Activated naive CD4-positive, alpha-beta T cell (primary cell): ENCODE results near the gene TAF5.
"Not testable (repeated sequence)": the region's sequence is repeated elsewhere in the genome, so short reads cannot be mapped to it uniquely, and the experiment has no call there.

Source experiments
- DNase-seq, 4 experiments: peaks; one replicate each; lab custom pipeline; 2025; lab: John Stamatoyannopoulos, UW

TAF5 gene

DNA sequence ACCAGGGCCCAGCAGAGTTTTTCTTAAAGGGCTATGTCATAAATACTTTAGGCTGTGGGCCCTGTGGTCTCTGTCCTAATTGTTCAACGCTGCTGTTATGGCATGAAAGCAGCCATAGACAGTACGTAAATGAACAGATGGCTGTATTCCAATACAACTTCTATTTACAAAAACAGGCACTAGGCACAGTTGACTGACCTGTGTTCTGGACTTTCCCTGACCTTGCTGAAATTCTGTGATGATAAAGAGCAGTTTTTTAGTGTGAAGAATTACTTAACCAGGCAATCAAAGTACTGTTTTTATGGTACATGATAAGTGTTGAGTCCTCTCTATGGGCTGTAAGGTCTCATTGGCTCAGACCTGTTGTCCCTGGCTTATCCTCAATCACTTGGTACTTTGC lies 45.8 kb downstream of the TAF5 start:
- DNase-seq: no peak

DNA sequence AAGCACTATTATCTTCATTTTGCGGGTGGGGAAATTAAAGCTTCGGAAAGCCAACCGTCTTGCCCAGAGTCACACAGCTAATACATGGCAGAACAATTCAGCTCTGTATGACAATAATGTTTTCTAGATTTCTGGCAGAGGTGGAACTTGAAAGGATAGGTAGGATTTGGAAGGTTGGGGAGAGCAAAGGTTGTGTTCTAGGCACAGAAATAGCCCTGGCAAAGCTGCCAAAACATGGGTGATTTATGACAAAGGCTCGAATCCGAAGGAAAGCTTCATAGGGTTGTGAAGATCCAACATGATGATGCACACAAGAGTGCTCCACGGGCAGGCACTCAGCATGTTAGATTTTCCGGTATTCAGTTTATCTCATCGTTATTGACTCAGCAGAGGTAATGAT lies 47.8 kb downstream of the TAF5 start:
- DNase-seq: no peak

DNA sequence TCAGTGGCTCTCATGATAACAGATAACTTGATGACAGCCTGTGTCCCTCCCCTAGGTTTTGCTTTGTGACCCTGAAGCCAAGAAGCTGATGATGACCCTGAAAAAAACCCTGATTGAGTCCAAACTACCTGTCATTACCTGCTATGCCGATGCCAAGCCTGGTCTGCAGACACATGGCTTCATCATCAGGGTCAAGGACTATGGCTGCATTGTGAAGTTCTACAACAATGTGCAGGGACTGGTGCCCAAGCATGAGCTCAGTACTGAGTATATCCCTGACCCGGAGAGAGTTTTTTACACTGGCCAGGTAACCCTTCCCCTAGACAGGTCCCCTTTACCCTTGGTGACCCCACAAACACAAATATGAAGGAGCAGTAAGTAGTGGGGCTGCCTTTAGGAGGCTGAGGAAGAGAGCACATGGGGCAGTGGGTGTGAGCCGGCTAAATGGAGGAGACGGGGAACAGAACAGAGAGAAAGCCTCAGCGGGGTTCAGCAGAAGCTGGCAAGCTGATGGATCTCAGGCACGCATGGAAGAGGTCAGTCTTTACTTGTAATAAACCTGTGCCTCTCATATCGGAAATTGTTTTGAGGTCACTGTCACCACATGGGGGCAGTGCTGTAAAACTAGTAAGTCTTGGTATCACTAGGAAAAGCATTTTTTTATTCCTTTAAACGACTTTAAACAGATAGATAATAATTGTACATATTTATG lies 48.8 kb downstream of the TAF5 start:
- DNase-seq: peak in 2 of 4 experiments; percentile 26 to 41

DNA sequence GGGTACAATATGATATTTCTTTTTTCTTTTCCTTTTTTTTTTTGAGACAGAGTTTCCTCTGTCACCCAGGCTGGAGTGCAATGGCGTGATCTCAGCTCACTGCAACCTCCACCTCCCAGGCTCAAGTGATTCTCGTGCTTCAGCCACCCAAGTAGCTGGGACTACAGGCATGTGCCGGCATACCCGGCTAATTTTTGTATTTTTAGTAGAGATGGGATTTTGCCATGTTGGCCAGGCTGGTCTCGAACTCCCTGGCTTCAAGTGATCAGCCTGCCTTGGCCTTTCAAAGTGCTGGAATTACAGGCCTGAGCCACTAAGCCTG lies 49.3 kb downstream of the TAF5 start:
- DNase-seq: not testable (repeated sequence)

DNA sequence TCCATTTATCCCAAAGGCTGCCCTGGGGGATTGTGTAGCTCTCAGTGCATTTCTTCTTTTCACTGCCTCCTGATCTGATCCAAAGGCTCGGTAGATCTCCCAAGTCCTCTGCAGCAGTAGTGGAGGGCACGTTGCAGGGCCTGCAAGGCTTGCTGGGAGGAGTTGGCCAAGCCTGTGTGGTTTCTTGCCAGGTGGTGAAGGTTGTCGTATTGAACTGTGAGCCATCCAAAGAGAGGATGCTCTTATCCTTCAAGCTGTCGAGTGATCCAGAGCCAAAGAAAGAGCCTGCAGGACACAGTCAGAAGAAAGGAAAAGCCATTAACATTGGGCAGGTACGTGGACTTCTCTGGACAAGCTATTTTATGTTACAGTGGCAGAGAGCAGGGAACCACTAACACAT lies 49.8 kb downstream of the TAF5 start:
- no peak for DNase-seq

DNA sequence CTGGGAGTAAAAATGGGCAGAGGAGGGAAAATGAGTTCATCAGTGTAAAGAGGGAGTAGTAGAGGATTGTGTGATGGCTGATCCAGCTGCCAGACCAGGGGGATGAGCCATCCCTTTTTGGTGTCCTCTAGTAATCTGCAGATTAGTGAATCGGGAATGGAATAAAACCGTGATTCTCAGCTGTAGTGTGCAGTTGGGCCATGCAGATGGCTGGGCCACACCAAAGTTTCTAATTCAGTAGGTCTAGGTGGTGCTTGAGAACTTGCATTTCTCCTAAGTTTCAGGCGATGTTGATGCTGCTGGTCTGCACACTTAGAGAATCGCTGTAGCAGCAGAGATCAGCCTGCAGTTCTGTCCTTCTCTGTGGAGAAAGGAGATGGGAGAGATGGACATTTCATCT lies 51.3 kb downstream of the TAF5 start:
- DNase-seq: no peak

DNA sequence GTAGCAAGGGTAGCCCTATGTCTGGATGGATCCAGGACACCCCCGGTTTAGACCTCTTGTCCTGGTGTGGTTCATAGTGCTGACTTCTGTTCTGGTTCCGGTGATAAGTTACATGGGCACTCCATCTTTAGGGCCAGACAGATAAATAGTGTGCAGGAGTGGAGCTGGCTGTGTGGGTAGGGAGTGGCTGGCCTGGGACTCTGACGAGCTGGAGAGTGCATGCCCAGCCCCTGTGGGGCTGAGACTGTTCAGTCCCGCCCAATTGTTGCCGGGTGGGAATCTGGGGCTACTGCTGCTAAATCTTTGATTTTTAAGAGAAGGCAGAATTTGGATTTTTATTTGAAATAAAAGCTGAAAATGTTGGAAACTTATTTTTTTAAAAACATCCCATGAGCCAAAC lies 56.0 kb downstream of the TAF5 start:
- DNase-seq: no peak

DNA sequence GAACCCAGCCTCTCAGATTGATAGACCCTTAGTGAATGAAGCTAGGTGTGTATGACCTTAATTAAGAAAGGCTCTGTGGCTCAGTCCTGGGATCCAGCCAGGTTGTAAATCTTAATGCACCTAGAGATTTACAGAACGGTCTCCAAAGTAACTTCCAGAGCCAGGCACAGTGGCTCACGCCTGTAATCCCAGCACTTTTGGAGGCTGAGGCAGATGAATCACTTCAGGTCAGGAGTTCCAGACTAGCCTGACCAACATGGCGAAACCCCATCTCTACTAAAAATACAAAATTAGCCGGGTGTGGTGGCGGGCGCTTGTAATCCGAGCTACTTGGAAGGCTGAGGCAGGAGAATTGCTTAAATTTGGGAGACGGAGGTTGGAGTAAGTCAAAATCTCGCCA lies 60.1 kb downstream of the TAF5 start:
- no peak for DNase-seq

DNA sequence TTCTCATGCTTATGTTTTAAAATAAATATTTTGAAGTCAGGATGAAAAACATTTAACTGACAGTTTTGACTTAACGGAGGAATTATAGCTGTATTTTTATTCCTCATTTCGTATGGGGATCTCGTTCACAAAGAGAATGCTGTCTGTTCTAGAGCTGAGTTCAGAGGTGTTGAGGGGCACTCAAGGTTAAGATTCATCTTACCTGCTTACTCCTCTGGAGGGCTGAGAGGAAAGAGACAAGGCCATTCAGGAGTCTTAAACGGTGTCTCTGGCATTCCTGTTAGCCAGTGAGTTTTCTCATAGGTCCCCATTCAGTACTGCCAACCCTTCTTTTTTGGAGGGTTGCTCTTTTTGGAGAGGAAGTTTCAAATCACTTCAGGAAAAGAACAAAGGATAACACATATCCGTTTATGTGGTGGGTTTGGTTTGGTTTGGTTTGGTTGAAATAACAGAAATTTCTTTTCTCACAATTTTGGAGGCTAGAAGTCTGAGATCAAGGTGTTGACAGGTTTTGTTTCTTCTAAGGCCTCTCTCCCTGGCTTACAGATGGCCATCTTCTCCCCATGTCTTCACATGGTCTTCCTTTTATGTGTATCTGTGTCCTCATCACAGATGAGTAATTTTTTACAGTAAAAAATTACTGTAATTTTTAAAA lies 61.3 kb downstream of the TAF5 start:
- no peak for DNase-seq

DNA sequence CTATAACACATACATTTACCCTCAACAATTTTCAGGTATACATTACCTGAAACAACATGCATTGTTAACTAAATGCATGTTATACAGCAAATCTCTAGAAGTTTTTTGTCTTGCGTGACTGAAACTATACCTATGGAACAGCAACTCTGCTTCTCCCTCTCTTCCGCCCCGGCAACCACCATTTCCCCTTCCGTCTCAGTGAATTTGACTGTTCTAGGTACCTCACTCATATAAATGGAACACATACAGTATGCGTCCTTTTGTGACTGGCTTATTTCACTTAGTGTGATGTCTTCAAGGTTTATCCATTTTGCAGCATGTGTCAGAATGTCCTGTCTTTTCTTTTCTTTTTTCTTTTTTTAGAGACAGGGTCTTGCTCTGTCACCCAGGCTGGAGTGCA lies 61.9 kb downstream of the TAF5 start:
- DNase-seq: peak in 1 of 4 experiments; percentile 10

DNA sequence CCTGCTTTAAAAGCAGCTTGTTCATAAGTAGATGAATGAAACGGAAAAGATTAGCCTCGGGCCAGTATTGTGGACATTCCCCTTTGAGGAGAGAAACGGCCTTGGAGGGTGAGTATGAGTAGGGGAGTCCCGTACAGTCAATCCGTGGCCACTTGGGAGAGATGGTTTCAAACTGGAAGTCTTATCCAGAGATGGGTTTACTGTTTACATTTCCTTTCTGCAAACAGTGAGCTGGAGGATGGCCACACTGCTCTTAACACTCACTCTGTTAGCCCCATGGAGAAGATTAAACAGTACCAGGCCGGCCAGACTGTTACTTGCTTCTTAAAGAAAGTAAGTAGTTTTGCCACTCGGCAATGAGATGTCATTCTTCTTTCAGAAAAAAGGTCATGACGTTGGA lies 64.1 kb downstream of the TAF5 start:
- no peak for DNase-seq

DNA sequence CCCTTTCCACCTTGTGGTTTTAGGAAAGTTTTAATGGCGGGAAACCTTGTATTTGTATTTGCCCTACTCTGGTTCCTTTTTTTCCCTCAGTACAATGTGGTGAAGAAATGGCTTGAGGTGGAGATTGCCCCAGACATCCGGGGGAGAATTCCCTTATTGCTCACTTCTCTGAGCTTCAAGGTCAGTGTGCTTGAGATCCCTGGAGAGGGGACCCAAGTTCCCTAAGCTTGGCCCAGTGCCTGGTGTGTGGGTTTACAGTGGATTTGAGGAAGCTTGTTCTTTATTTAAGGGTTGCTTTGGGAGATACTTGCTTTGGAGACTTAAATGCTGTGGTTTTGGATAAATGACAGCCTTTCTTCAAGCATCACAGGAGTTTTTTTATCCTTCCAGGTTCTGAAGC lies 66.1 kb downstream of the TAF5 start:
- no peak for DNase-seq
